K562 (cell line): Measurements from ENCODE around the gene HNRNPA2B1. TPM values are rescaled to one million over a fixed set of nuclear protein-coding genes. Genes with fewer than 3 reads are reported as not detected.

Experiments used
- AFF1 ChIP-seq, 2 experiments: fragments of 450-650 bp; IDR thresholded peaks; 2 replicates each; pipeline ENCODE4 v1.6.1; 2018; ENCODE audit warnings: mild to moderate bottlenecking in 2 of 2, low read depth in 1 of 2; ENCODE audit not compliant: partially characterized antibody in 2 of 2
- CBX5 ChIP-seq: IDR thresholded peaks from 2 replicates; pipeline ENCODE4 v1.6.1; 2014; ENCODE audit warnings: low read depth, borderline replicate concordance
- COPS2 ChIP-seq: fragments of 450-650 bp; conservative IDR thresholded peaks from 2 replicates; pipeline ENCODE4 v1.6.1; 2016; ENCODE audit warnings: mild to moderate bottlenecking, moderate library complexity
- EHMT2 ChIP-seq: fragments of 450-650 bp; IDR thresholded peaks from 2 replicates; pipeline ENCODE4 v1.6.1; 2018; ENCODE audit warnings: antibody characterized with exemption
- ETV1 ChIP-seq: fragments of 450-650 bp; conservative IDR thresholded peaks from 2 replicates; pipeline ENCODE4 v1.6.1; 2016; ENCODE audit warnings: missing genetic modification characterization, control low read depth, low read depth, missing compliant biosample characterization
- FOXP1 ChIP-seq: sonication (generic); formaldehyde crosslinking; IDR thresholded peaks from 2 replicates; pipeline ENCODE4 v1.8.0; 2022; ENCODE audit warnings: mild to moderate bottlenecking, missing genetic modification reagents
- FOXP4 ChIP-seq: sonication (generic); formaldehyde crosslinking; IDR thresholded peaks from 2 replicates; pipeline ENCODE4 v1.8.0; 2022; ENCODE audit warnings: mild to moderate bottlenecking, missing genetic modification reagents, borderline replicate concordance
- HMG20A ChIP-seq: fragments of 450-650 bp; formaldehyde crosslinking; conservative IDR thresholded peaks from 2 replicates; pipeline ENCODE4 v1.4.0; 2020; ENCODE audit warnings: mild to moderate bottlenecking, mixed read lengths
- HMGN3 ChIP-seq: IDR thresholded peaks from 2 replicates; pipeline ENCODE4 v1.6.1; 2011; ENCODE audit warnings: borderline replicate concordance, low read depth, mild to moderate bottlenecking, mixed read lengths, low read length; ENCODE audit not compliant: insufficient read length; ENCODE audit errors: extremely low read depth
- NEUROD1 ChIP-seq: fragments of 150-350 bp; IDR thresholded peaks from 2 replicates; pipeline ENCODE4 v1.6.1; 2014; ENCODE audit warnings: borderline replicate concordance, low read length, low read depth; ENCODE audit not compliant: partially characterized antibody
- NFYB ChIP-seq: IDR thresholded peaks from 2 replicates; pipeline ENCODE4 v1.6.1; 2011; ENCODE audit warnings: mild to moderate bottlenecking, moderate library complexity; ENCODE audit not compliant: insufficient read length; ENCODE audit errors: extremely low read depth
- RERE ChIP-seq: sonication (generic); formaldehyde crosslinking; IDR thresholded peaks from 2 replicates; pipeline ENCODE4 v1.8.0; 2023; ENCODE audit warnings: missing genetic modification reagents, mild to moderate bottlenecking, borderline replicate concordance
- SMAD4 ChIP-seq: fragments of 250-450 bp; sonication (Bioruptor Pico); conservative IDR thresholded peaks from 2 replicates; pipeline ENCODE4 v1.8.0; 2021; ENCODE audit warnings: inconsistent platforms, mild to moderate bottlenecking, moderate library complexity
- SMARCE1 ChIP-seq: fragments of 450-650 bp; IDR thresholded peaks from 2 replicates; pipeline ENCODE4 v1.7.1; 2016; ENCODE audit warnings: mild to moderate bottlenecking
- SMC3 ChIP-seq: conservative IDR thresholded peaks from 2 replicates; pipeline ENCODE4 v1.6.1; 2011; ENCODE audit warnings: low read depth, low read length, improper control_type of control experiment; ENCODE audit not compliant: insufficient read depth
- TSC22D4 ChIP-seq: fragments of 450-650 bp; IDR thresholded peaks from 2 replicates; pipeline ENCODE4 v1.6.1; 2016; ENCODE audit warnings: missing genetic modification characterization, missing biosample characterization, control low read depth
- ZNF354B ChIP-seq: fragments of 250-450 bp; sonication (Bioruptor Pico); IDR thresholded peaks from 2 replicates; pipeline ENCODE4 v1.4.0; 2020
- ZNF384 ChIP-seq: IDR thresholded peaks from 2 replicates; pipeline ENCODE4 v1.6.1; 2012; ENCODE audit warnings: low read depth, low read length, improper control_type of control experiment
- polyA plus RNA-seq, 8 experiments: library from polyadenylated mRNA; depleted of rRNA in 4 of 8; stranded (reverse) in 5 of 8; unstranded in 3 of 8; fragments of >200 nt; fragmentation: Nextera tagmentation in 2 of 8; fragmentation: Illumina TruSeq in 1 of 8; extraction: Ambion mirVana in 2 of 8; extraction: Trizol in 1 of 8; gene quantifications; 2 replicates each; pipeline versions ENCODE4 v1.2.1 to v1.2.3, GENCODE V29; 2011 to 2014; ENCODE audit warnings: inconsistent platforms in 1 of 8, missing spikeins in 1 of 8
- total RNA-seq, 7 experiments: library from RNA; depleted of rRNA in 6 of 7; stranded (reverse); fragments of >200 nt in 6 of 7; fragmentation: Illumina TruSeq in 2 of 7; extraction: Trizol in 2 of 7; gene quantifications; 2 replicates each; pipeline versions ENCODE4 v1.2.1 to v1.2.3, GENCODE V29; 2011 to 2021; ENCODE audit warnings: low replicate concordance in 1 of 7

HNRNPA2B1 gene
- total and polyA plus RNA-seq, 9 of the 15 experiments (the other 6 are each of a cell fraction or from before 2014, with no cell fraction given): 630 to 1,989 (median 865) TPM

GRCh38 chr7:26180792-26181198 lies 19.8 kb downstream of the HNRNPA2B1 start (continued):
- TF ChIP-seq AFF1 (IDR thresholded peaks at IDR 0.05; ENCODE audit: low read depth in 1 of 2, partially characterized antibody in 2 of 2) (peak in 1 of 2 experiments; percentile 61), TSC22D4 (tag) (no peak), ETV1 (tag) (0 out of 2 replicates have a peak, but pooled peaks have one; percentile 29), SMAD4 (CRISPR knock-in tag) (peak; percentile 50; the same call in 1 of the 2 replicates), SMC3 (no peak), COPS2 (no peak), HMGN3 (no peak), EHMT2 (peak; percentile 82), ZNF354B (CRISPR knock-in tag) (no peak), NEUROD1 (no peak), FOXP4 (CRISPR knock-in tag) (no peak), NFYB (no peak), HMG20A (no peak), RERE (CRISPR knock-in tag) (no peak), CBX5 (no peak), ZNF384 (peak; percentile 99), SMARCE1 (peak; percentile 96), FOXP1 (CRISPR knock-in tag) (no peak)
